RWPE2 (cell line): ENCODE measurements around the gene EME2.

Source experiments
- ATAC-seq: fragments of 200-7000 bp; cut with Tn5 transposase; 3 replicates; pipeline ENCODE4 v1.9.1; 2021; ENCODE audit warnings: low read depth
- DNase-seq: peaks from one replicate; pipeline ENCODE4 v3.0.0-alpha.2; 2020; ENCODE audit warnings: low spot score
- H3K27ac ChIP-seq: fragments of 450-650 bp; 2 replicates; pipeline ENCODE4 v1.5.1; 2017; ENCODE audit warnings: mild to moderate bottlenecking; ENCODE audit not compliant: poor library complexity, severe bottlenecking
- H3K27me3 ChIP-seq: fragments of 250-450 bp; sonication (Bioruptor Pico); 2 replicates; pipeline ENCODE4 v1.5.1; 2021; ENCODE audit warnings: mild to moderate bottlenecking, moderate library complexity; ENCODE audit not compliant: insufficient read depth, poor library complexity, severe bottlenecking
- H3K36me3 ChIP-seq: fragments of 250-450 bp; sonication (Bioruptor Pico); 2 replicates; pipeline ENCODE4 v1.5.1; 2020; ENCODE audit warnings: low read depth, mild to moderate bottlenecking, moderate library complexity
- H3K4me1 ChIP-seq: fragments of 250-450 bp; sonication (Bioruptor Pico); 2 replicates; pipeline ENCODE4 v1.5.1; 2021; ENCODE audit warnings: mild to moderate bottlenecking, moderate library complexity; ENCODE audit not compliant: insufficient read depth, poor library complexity, severe bottlenecking
- H3K4me3 ChIP-seq: fragments of 250-450 bp; sonication (Bioruptor Pico); 2 replicates; pipeline ENCODE4 v1.5.1; 2021; ENCODE audit warnings: mild to moderate bottlenecking, moderate library complexity; ENCODE audit not compliant: severe bottlenecking
- H3K9me3 ChIP-seq: fragments of 250-450 bp; sonication (Bioruptor Pico); 2 replicates; pipeline ENCODE4 v1.5.1; 2021; ENCODE audit warnings: mild to moderate bottlenecking, moderate library complexity; ENCODE audit not compliant: severe bottlenecking
- TF ChIP-seq, protein P1 (sequence below): fragments of 450-650 bp; IDR thresholded peaks from one replicate; pipeline ENCODE4 v1.5.1; 2017; ENCODE audit warnings: mild to moderate bottlenecking, moderate library complexity; ENCODE audit not compliant: poor library complexity, severe bottlenecking

Gene EME2

DNA sequence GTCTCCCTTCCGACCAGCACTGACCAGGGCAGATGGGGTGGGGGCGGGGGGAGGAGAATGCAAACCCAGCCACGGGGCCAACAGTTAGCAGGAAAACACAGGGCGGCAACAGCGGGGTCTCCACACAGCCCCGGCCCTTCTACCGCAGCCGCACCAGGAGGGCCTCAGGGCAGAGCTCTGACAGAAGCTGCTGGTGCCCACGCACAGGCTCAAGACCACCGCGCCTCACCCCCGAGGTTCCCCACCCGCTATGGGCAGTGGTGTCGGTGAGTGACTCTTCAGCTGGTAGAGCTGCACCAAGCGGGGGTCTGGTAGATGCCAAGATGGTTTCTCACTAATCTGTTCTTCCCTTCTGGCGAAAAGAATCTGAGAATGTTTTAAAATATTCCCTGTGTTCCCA lies 37.9 kb downstream of the EME2 start:
- TF ChIP-seq, protein P1, sequence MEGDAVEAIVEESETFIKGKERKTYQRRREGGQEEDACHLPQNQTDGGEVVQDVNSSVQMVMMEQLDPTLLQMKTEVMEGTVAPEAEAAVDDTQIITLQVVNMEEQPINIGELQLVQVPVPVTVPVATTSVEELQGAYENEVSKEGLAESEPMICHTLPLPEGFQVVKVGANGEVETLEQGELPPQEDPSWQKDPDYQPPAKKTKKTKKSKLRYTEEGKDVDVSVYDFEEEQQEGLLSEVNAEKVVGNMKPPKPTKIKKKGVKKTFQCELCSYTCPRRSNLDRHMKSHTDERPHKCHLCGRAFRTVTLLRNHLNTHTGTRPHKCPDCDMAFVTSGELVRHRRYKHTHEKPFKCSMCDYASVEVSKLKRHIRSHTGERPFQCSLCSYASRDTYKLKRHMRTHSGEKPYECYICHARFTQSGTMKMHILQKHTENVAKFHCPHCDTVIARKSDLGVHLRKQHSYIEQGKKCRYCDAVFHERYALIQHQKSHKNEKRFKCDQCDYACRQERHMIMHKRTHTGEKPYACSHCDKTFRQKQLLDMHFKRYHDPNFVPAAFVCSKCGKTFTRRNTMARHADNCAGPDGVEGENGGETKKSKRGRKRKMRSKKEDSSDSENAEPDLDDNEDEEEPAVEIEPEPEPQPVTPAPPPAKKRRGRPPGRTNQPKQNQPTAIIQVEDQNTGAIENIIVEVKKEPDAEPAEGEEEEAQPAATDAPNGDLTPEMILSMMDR = no peak
- Histone ChIP-seq H3K27me3 (no peaks in the 10 kb centered on the region), H3K36me3 (peaks cover 47% of the 10 kb centered on the region), H3K4me1 (no peaks in the 10 kb centered on the region), H3K9me3 (no peaks in the 10 kb centered on the region), H3K4me3 (no peak overlapping the region), H3K27ac (no peak overlapping the region)
- no peak for ATAC-seq
- DNase-seq = no peak

GRCh38 chr16:1812732-1813163 lies 40.1 kb downstream of the EME2 start:
- H3K9me3 ChIP-seq = no peaks in the 10 kb centered on the region
- TF ChIP-seq, protein P1 = peak; percentile 76
- DNase-seq (peak; percentile 79), ATAC-seq (peak; percentile 87)
- no peaks in the 10 kb centered on the region for H3K4me1 ChIP-seq
- H3K36me3 ChIP-seq = peaks cover 32% of the 10 kb centered on the region
- no peak overlapping the region for H3K4me3 ChIP-seq
- H3K27ac ChIP-seq = no peak overlapping the region
- no peaks in the 10 kb centered on the region for H3K27me3 ChIP-seq

- Histone ChIP-seq H3K27me3 (no peaks in the 10 kb centered on the region), H3K36me3 (peaks cover 28% of the 10 kb centered on the region), H3K27ac (no peak overlapping the region), H3K9me3 (no peaks in the 10 kb centered on the region), H3K4me1 (no peaks in the 10 kb centered on the region), H3K4me3 (no peak overlapping the region)
- ATAC-seq (no peak), DNase-seq (no peak)
- TF ChIP-seq, protein P1 = no peak
Observed at GRCh38 chr16:1815461-1815860, 42.9 kb downstream of the EME2 start.

DNA sequence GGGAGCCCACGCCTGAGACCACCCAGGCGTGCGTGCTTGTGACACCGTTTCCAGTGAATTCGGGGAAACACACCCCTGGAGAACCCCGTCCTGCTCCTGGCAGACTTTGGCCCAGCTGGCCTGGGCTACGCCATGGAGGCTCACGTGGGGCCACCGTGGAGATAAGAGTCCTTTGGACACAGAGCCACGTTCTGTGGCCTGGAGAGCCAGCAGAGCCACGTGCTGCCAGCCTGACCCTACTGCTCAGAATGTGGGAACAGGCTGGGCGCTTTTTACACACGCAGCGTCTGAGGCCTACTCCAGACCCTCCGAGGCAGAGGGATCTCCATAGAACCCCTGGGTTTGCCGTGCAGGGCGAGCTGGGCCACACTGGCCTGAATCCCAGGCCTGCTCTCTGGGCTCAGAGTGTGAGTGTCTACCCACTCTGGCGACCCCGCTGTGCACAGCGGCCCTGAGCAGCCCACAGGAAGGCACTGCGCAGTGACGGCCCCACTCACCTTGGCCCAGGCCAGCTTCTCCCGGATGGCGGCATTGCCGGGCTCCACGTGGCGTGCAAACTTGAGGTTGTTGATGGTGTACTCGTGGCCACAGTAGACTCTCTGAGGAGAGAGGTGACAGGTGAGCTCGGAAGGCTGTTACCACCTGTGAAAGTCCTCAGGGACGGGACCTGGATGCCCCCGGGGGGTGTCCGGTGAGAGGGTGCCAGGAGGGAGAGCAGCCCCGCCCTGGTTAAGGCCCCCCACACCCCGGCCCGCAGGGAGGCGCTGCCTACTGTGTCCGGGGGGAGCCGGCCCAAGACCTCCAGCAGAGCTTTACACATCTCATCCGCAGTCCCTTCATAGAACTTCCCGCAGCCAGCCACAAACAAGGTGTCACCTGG lies 44.0 kb downstream of the EME2 start:
- Histone ChIP-seq H3K36me3 (peaks cover 28% of the 10 kb centered on the region), H3K9me3 (no peaks in the 10 kb centered on the region), H3K27ac (no peak overlapping the region), H3K4me3 (no peak overlapping the region), H3K27me3 (no peaks in the 10 kb centered on the region), H3K4me1 (no peaks in the 10 kb centered on the region)
- DNase-seq (no peak), ATAC-seq (no peak)
- TF ChIP-seq, protein P1 = no peak

DNA sequence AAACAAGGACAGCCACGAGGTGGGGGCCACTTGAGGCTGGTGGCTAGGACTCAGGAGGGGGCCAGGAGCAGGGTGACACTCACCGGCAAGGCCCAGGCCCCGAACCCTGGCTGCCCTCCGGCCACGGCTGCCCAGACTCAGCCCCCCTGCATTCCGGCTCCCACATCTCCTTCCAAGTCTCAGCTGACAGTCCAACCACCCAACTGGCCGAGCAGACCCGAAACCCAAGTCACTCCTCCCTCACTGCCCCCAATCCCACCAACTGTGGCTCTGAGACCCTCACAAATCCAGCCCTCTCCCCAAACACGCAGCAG lies 44.6 kb downstream of the EME2 start:
- Histone ChIP-seq H3K4me1 (no peaks in the 10 kb centered on the region), H3K4me3 (no peak overlapping the region)
- ATAC-seq = no peak

More for the DNA sequence above, 44.6 kb downstream of the EME2 start:
- Histone ChIP-seq H3K36me3 (peaks cover 29% of the 10 kb centered on the region), H3K27ac (no peak overlapping the region), H3K9me3 (no peaks in the 10 kb centered on the region), H3K27me3 (no peaks in the 10 kb centered on the region)
- no peak for DNase-seq
- TF ChIP-seq, protein P1 = no peak
